ENCODE measurements around the gene PTPN1. TPM values are rescaled to one million over a fixed set of nuclear protein-coding genes. Genes with fewer than 3 reads are reported as not detected.

The PTPN1 gene
- total and polyA plus RNA-seq, 2 of the 4 experiments (the other 2 are of a cell fraction) = 31.7 to 37.4 TPM

DNA sequence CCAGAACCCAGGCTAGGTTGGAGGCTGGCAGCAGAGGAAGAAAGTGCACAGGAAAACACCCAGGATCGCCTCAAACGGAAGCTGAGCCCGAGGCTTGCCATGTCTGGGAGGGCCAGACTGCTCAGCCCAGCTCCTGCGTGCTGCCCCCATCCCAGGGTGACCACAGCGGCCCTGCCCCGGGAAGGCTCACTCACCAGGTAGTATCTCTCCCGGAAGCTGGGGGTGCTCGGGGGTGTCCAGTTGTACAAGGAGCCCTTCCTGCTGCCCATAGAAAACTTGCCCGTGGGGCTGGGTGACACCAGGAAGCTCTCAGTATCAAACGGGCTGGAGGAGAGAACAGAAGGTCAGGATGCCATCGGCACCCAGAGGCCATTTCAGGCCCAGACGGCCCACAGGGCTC is 94.3 kb downstream of the PTPN1 start:
- no peak overlapping the region for H3K23ac ChIP-seq (ENCODE audit: low read depth, low read length)
- no peak overlapping the region for H3K4ac ChIP-seq (ENCODE audit: low read depth, low read length)
- CTCF ChIA-PET = no interaction called here
- H3K9ac ChIP-seq (ENCODE audit: low read depth, low read length) = no peak overlapping the region
- no peak overlapping the region for H3K4me3 ChIP-seq (ENCODE audit: insufficient read depth, low read depth, low read length)
- H3K79me1 ChIP-seq (ENCODE audit: low read depth in 1 of 2, low read length in 2 of 2) = no peaks in the 10 kb centered on the region
- no TSS peak for BruUV-seq (replicated peaks)
- peaks cover under 1% of the 10 kb centered on the region; the same call in 1 of the 2 replicates for H3K4me1 ChIP-seq (ENCODE audit: control insufficient read depth, insufficient read depth, low read length)
- no peak overlapping the region for H2BK15ac ChIP-seq (ENCODE audit: low read depth, low read length)
- H2AK9ac ChIP-seq (replicated peaks; ENCODE audit: low read depth, low read length, poor library complexity) = no peak overlapping the region
- in situ Hi-C loops (cut with MboI; ENCODE audit: low sequenced_read_pairs) (no loop called here), intact Hi-C loops (cut with micrococcal nuclease) (no loop called here), dilution Hi-C loops (cut with HindIII; ENCODE audit: low sequenced_read_pairs, unreplicated experiment) (no loop called here)
- H4K5ac ChIP-seq (ENCODE audit: low read depth, low read length) = no peak overlapping the region
- TF ChIP-seq, protein P1, sequence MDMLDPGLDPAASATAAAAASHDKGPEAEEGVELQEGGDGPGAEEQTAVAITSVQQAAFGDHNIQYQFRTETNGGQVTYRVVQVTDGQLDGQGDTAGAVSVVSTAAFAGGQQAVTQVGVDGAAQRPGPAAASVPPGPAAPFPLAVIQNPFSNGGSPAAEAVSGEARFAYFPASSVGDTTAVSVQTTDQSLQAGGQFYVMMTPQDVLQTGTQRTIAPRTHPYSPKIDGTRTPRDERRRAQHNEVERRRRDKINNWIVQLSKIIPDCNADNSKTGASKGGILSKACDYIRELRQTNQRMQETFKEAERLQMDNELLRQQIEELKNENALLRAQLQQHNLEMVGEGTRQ (IDR thresholded peaks at IDR 0.05; ENCODE audit: low read depth, low read length) = no peak
- no peak for TF ChIP-seq SMC3 (IDR thresholded peaks at IDR 0.05; ENCODE audit: low read depth, low read length)
- no peak for TF ChIP-seq MXI1 (IDR thresholded peaks at IDR 0.05; ENCODE audit: borderline replicate concordance, low read depth, low read length)
- no peak for TF ChIP-seq MAFK (IDR thresholded peaks at IDR 0.05; ENCODE audit: low read depth, low read length)
- TF ChIP-seq, protein P2, sequence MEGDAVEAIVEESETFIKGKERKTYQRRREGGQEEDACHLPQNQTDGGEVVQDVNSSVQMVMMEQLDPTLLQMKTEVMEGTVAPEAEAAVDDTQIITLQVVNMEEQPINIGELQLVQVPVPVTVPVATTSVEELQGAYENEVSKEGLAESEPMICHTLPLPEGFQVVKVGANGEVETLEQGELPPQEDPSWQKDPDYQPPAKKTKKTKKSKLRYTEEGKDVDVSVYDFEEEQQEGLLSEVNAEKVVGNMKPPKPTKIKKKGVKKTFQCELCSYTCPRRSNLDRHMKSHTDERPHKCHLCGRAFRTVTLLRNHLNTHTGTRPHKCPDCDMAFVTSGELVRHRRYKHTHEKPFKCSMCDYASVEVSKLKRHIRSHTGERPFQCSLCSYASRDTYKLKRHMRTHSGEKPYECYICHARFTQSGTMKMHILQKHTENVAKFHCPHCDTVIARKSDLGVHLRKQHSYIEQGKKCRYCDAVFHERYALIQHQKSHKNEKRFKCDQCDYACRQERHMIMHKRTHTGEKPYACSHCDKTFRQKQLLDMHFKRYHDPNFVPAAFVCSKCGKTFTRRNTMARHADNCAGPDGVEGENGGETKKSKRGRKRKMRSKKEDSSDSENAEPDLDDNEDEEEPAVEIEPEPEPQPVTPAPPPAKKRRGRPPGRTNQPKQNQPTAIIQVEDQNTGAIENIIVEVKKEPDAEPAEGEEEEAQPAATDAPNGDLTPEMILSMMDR (conservative IDR thresholded peaks at IDR 0.05; ENCODE audit: low read depth, low read length) = no peak
- no peak for TF ChIP-seq POLR2A (IDR thresholded peaks at IDR 0.05; ENCODE audit: low read depth, low read length)
- TF ChIP-seq BHLHE40 (IDR thresholded peaks at IDR 0.05; ENCODE audit: low read depth, low read length) = no peak
- ATAC-seq (ENCODE audit: low read depth) = no peak
- no peak overlapping the region for H2AK5ac ChIP-seq (ENCODE audit: low read depth, low read length)
- no peak for DNase-seq
- no peak overlapping the region for H4K8ac ChIP-seq (ENCODE audit: low read depth in 2 of 2, low read length in 2 of 2)
- no peak overlapping the region for H3K18ac ChIP-seq (ENCODE audit: low read depth, low read length)
- no peaks in the 10 kb centered on the region for H3K9me1 ChIP-seq (ENCODE audit: insufficient read depth, low read length)
- no peak overlapping the region for H3K4me2 ChIP-seq (ENCODE audit: low read depth, low read length)
- no peak overlapping the region for H2BK5ac ChIP-seq (ENCODE audit: low read depth, low read length, poor library complexity, severe bottlenecking)
- H4K20me1 ChIP-seq (ENCODE audit: insufficient read depth, low read length) = no peaks in the 10 kb centered on the region
- H2BK120ac ChIP-seq (ENCODE audit: low read depth, low read length) = no peak overlapping the region
- H3K9me3 ChIP-seq (ENCODE audit: control insufficient read depth, insufficient read depth, low read length) = no peaks in the 10 kb centered on the region
- H3K27ac ChIP-seq (ENCODE audit: insufficient read depth, low read length) = no peak overlapping the region
- POLR2A ChIA-PET (ENCODE audit: unreplicated experiment) = no interaction called here
- H3K36me3 ChIP-seq (ENCODE audit: control insufficient read depth, insufficient read depth, low read length) = peaks cover 13% of the 10 kb centered on the region
- H2AFZ ChIP-seq (replicated peaks; ENCODE audit: low read length, poor library complexity) = no peak overlapping the region
- 98% methylated on average over 7 of the region's 12 CpGs; no CpG with 5 or more reads in 1 of the 2 experiments for whole genome bisulfite sequencing, 2 experiments (ENCODE audit: extremely low coverage in 2 of 2, insufficient read length in 1 of 2)
- no peak overlapping the region for H3K56ac ChIP-seq (ENCODE audit: extremely low read depth, insufficient read depth, low read length)
- no peak overlapping the region for H2BK20ac ChIP-seq (ENCODE audit: low read depth, low read length)
- H3K27me3 ChIP-seq (ENCODE audit: control insufficient read depth, insufficient read depth, low read length) = no peaks in the 10 kb centered on the region
- H3K14ac ChIP-seq (replicated peaks; ENCODE audit: low read depth, low read length) = no peak overlapping the region
- H4K91ac ChIP-seq (ENCODE audit: insufficient read depth, low read depth, low read length) = no peak overlapping the region
